Tibial artery (tissue), 4 donors: ENCODE measurements around the gene C8B.

Source experiments
- DNase-seq, 2 donors: peaks; one replicate each; pipeline ENCODE4 v3.0.0-alpha.2; 2019
- H3K27ac ChIP-seq, 2 donors: fragments of 200-600 bp; sonication (generic) in 1 of 2; 1 replicate in 1 of 2; 2 replicates in 1 of 2; pipeline ENCODE4 v1.5.1; 2018 to 2019; ENCODE audit warnings: mild to moderate bottlenecking in 1 of 2
- H3K27me3 ChIP-seq, 2 donors: fragments of 200-600 bp; sonication (generic) in 1 of 2; one replicate each; pipeline versions ENCODE4 v1.5.1 to v1.6.0; 2016 to 2019
- H3K36me3 ChIP-seq, 3 donors: fragments of 200-600 bp; sonication (generic) in 2 of 3; one replicate each; pipeline ENCODE4 v1.5.1; 2016 to 2019; ENCODE audit warnings: mild to moderate bottlenecking in 2 of 3
- H3K4me1 ChIP-seq, 4 donors: fragments of 200-600 bp; sonication (generic) in 2 of 4; 1 replicate in 3 of 4; 2 replicates in 1 of 4; pipeline ENCODE4 v1.5.1; 2016 to 2019
- H3K4me3 ChIP-seq, 2 donors: fragments of 200-600 bp; sonication (generic) in 1 of 2; 1 replicate in 1 of 2; 2 replicates in 1 of 2; pipeline ENCODE4 v1.5.1; 2018 to 2019; ENCODE audit warnings: mild to moderate bottlenecking in 2 of 2
- H3K9me3 ChIP-seq, 3 donors: fragments of 200-600 bp; sonication (generic) in 1 of 3; one replicate each; pipeline ENCODE4 v1.5.1; 2016 to 2019
- CTCF ChIP-seq, 2 experiments: fragments of 200-600 bp in 1 of 2; fragments of 450-650 bp in 1 of 2; IDR thresholded peaks; one replicate each; pipeline ENCODE4 v1.5.1; 2017 to 2019; ENCODE audit warnings: antibody characterized with exemption in 2 of 2, mild to moderate bottlenecking in 1 of 2, moderate library complexity in 1 of 2
- intact Hi-C: fragments of 100-400 bp; cut with DNase I; formaldehyde crosslinking; loops from one replicate; pipeline ENCODE4 v1.15.0; 2023; ENCODE audit warnings: low total_unique reads

The C8B gene

GRCh38 chr1:56921479-56921878 is 44.3 kb downstream of the C8B start:
- TF ChIP-seq CTCF (IDR thresholded peaks at IDR 0.05), result no peak
- Histone ChIP-seq H3K27me3 (no peaks in the 10 kb centered on the region), H3K4me1 (no peaks in the 10 kb centered on the region), H3K27ac (no peak overlapping the region), H3K36me3 (no peaks in the 10 kb centered on the region), H3K4me3 (no peak overlapping the region), H3K9me3 (no peaks in the 10 kb centered on the region)
- no peak for DNase-seq
- intact Hi-C loops, result no loop called here

GRCh38 chr1:56920591-56921001 is 45.2 kb downstream of the C8B start:
- no peaks in the 10 kb centered on the region for H3K27me3 ChIP-seq
- H3K36me3 ChIP-seq, result no peaks in the 10 kb centered on the region
- H3K4me3 ChIP-seq, result no peak overlapping the region
- DNase-seq, result no peak
- TF ChIP-seq CTCF (IDR thresholded peaks at IDR 0.05), result no peak
- no peaks in the 10 kb centered on the region for H3K9me3 ChIP-seq
- no peaks in the 10 kb centered on the region for H3K4me1 ChIP-seq
- no peak overlapping the region for H3K27ac ChIP-seq
- intact Hi-C loops, result no loop called here

GRCh38 chr1:56917356-56917755 is 48.5 kb downstream of the C8B start:
- no peak for DNase-seq

GRCh38 chr1:56916630-56917029 is 49.2 kb downstream of the C8B start:
- no peaks in the 10 kb centered on the region for H3K27me3 ChIP-seq
- H3K27ac ChIP-seq, result no peak overlapping the region
- intact Hi-C loops, result no loop called here
- no peak for DNase-seq
- H3K9me3 ChIP-seq, result no peaks in the 10 kb centered on the region
- H3K4me3 ChIP-seq, result no peak overlapping the region
- no peaks in the 10 kb centered on the region for H3K36me3 ChIP-seq
- no peak for TF ChIP-seq CTCF (IDR thresholded peaks at IDR 0.05)
- no peaks in the 10 kb centered on the region for H3K4me1 ChIP-seq

More at GRCh38 chr1:56917356-56917755, 48.5 kb downstream of the C8B start:
- Histone ChIP-seq H3K27ac (no peak overlapping the region), H3K4me1 (no peaks in the 10 kb centered on the region), H3K4me3 (no peak overlapping the region), H3K36me3 (no peaks in the 10 kb centered on the region), H3K27me3 (no peaks in the 10 kb centered on the region), H3K9me3 (no peaks in the 10 kb centered on the region)
- intact Hi-C loops, result no loop called here
- TF ChIP-seq CTCF (IDR thresholded peaks at IDR 0.05), result no peak

- TF ChIP-seq CTCF (IDR thresholded peaks at IDR 0.05), result no peak
- Histone ChIP-seq H3K4me3 (no peak overlapping the region), H3K36me3 (no peaks in the 10 kb centered on the region), H3K27ac (no peak overlapping the region), H3K9me3 (no peaks in the 10 kb centered on the region), H3K4me1 (no peaks in the 10 kb centered on the region), H3K27me3 (no peaks in the 10 kb centered on the region)
- no peak for DNase-seq
- intact Hi-C loops, result no loop called here
Observed at GRCh38 chr1:56915960-56916359, 49.9 kb downstream of the C8B start.

GRCh38 chr1:56912325-56912724 is 53.5 kb downstream of the C8B start:
- H3K27ac ChIP-seq, result no peak overlapping the region
- H3K4me1 ChIP-seq, result no peaks in the 10 kb centered on the region
- no peaks in the 10 kb centered on the region for H3K27me3 ChIP-seq
- H3K4me3 ChIP-seq, result no peak overlapping the region
- TF ChIP-seq CTCF (IDR thresholded peaks at IDR 0.05), result no peak
- no peak for DNase-seq
- no peaks in the 10 kb centered on the region for H3K9me3 ChIP-seq
- H3K36me3 ChIP-seq, result no peaks in the 10 kb centered on the region
- intact Hi-C loops, result no loop called here
